HepG2 (cell line): Measurements from ENCODE around the gene ALB.

Experiments used
- ATF3 ChIP-seq: sonication (generic); formaldehyde crosslinking; IDR thresholded peaks from 2 replicates; pipeline ENCODE4 v1.4.0; 2020; ENCODE audit warnings: missing genetic modification reagents
- CHD4 ChIP-seq: fragments of 200-600 bp; sonication (generic); IDR thresholded peaks from 2 replicates; pipeline ENCODE4 v1.7.0; 2017; ENCODE audit warnings: mild to moderate bottlenecking, low read length, borderline replicate concordance
- CTCF ChIP-seq: sonication (generic); formaldehyde crosslinking; IDR thresholded peaks from 2 replicates; pipeline ENCODE4 v1.5.0; 2020; ENCODE audit warnings: mild to moderate bottlenecking, missing genetic modification reagents, moderate library complexity
- EP300 ChIP-seq, 3 experiments: sonication (generic) in 1 of 3; formaldehyde crosslinking in 1 of 3; IDR thresholded peaks; 2 replicates each; pipeline versions ENCODE4 v1.5.1 to v1.6.1; 2011 to 2020; ENCODE audit warnings: low read depth in 2 of 3, low read length in 2 of 3, borderline replicate concordance in 1 of 3, improper control_type of control experiment in 1 of 3, mild to moderate bottlenecking in 1 of 3, missing genetic modification reagents in 1 of 3, moderate library complexity in 1 of 3
- FOXM1 ChIP-seq: sonication (generic); formaldehyde crosslinking; IDR thresholded peaks from 2 replicates; pipeline ENCODE4 v1.5.0; 2020; ENCODE audit warnings: missing genetic modification reagents
- MTF2 ChIP-seq: sonication (generic); formaldehyde crosslinking; IDR thresholded peaks from 2 replicates; pipeline ENCODE4 v1.5.0; 2020; ENCODE audit warnings: missing genetic modification reagents, borderline replicate concordance
- POLR2AphosphoS5 ChIP-seq: IDR thresholded peaks from 2 replicates; pipeline ENCODE4 v1.6.1; 2012; ENCODE audit warnings: low read depth, low read length
- ZNF792 ChIP-seq: IDR thresholded peaks from 2 replicates; pipeline ENCODE4 v1.6.1; 2016

GRCh38 chr4:73405138-73405537 lies 1.1 kb downstream of the ALB start:
- TF ChIP-seq CHD4 = no peak
- no peak for TF ChIP-seq MTF2
- no peak for TF ChIP-seq ZNF792
- no peak for TF ChIP-seq ATF3 (CRISPR knock-in tag)
- TF ChIP-seq CTCF (CRISPR knock-in tag) = no peak
- TF ChIP-seq EP300 (IDR thresholded peaks at IDR 0.05; ENCODE audit: low read depth in 2 of 2, low read length in 2 of 2) = no peak
- TF ChIP-seq EP300 (CRISPR knock-in tag; IDR thresholded peaks at IDR 0.05; ENCODE audit: borderline replicate concordance) = no peak
- TF ChIP-seq POLR2AphosphoS5 = peak; percentile 94
- TF ChIP-seq FOXM1 (CRISPR knock-in tag) = no peak
